Right cardiac atrium (tissue), 5 donors: ENCODE results near the gene ZNF605. TPM values are rescaled to one million over a fixed set of nuclear protein-coding genes. Genes with fewer than 3 reads are reported as not detected.
"Not testable (repeated sequence)": the region's sequence is repeated elsewhere in the genome, so short reads cannot be mapped to it uniquely, and the experiment has no call there.

Experiments used
- ATAC-seq, 2 donors: fragments of 200-7000 bp; cut with Tn5 transposase; one replicate each; pipeline versions ENCODE4 v1.8.0 to v1.9.1; 2020; ENCODE audit warnings: moderate library complexity in 2 of 2, mild to moderate bottlenecking in 1 of 2
- DNase-seq, 3 donors: peaks; one replicate each; pipeline ENCODE4 v3.0.0-alpha.2; 2020
- H3K27ac ChIP-seq: one replicate; pipeline ENCODE4 v1.5.1; 2013; ENCODE audit warnings: mild to moderate bottlenecking, low read length, control low read depth, moderate library complexity
- H3K27me3 ChIP-seq: one replicate; pipeline ENCODE4 v1.6.1; 2013; ENCODE audit not compliant: control insufficient read depth, insufficient read depth
- H3K4me1 ChIP-seq: one replicate; pipeline ENCODE4 v1.6.1; 2013; ENCODE audit warnings: low read length; ENCODE audit not compliant: control insufficient read depth, insufficient read depth
- H3K4me3 ChIP-seq: one replicate; pipeline ENCODE4 v1.5.1; 2013; ENCODE audit warnings: low read length, control low read depth
- H3K9me3 ChIP-seq: one replicate; pipeline ENCODE4 v1.6.1; 2013; ENCODE audit warnings: low read length; ENCODE audit not compliant: control insufficient read depth
- WGBS: extraction: QIAGEN DNeasy Blood & Tissue Kit; methylation state at CpG from one replicate; pipeline ENCODE4 v1.1.7; 2013; 5-methylcytosine and 5-hydroxymethylcytosine counted together
- intact Hi-C, 4 donors: fragments of 100-400 bp; cut with DNase I; formaldehyde crosslinking; loops; one replicate each; pipeline versions ENCODE4 v1.11.0 to v1.14.0; 2022 to 2023
- polyA plus RNA-seq: library from polyadenylated mRNA; stranded (reverse); fragments of 200-250 nt; gene quantifications from one replicate; pipeline ENCODE4 v1.2.3, GENCODE V29; 2013
- total RNA-seq, 4 donors: library from RNA; stranded (reverse); fragmentation: NEBNext Ultra II Directional; extraction: Animal tissue kit (Norgen Biotek cat#: 25700); gene quantifications; one replicate each; pipeline ENCODE4 v1.2.1, GENCODE V29; 2021
- donor health status: healthy with polysubstance abuse.
- donor health status: DM: no; HTN: yes; CAD: no.
- donor health status: DM: no; HTN: no; CAD: no.
- donor health status: DM: no; HTN: yes; CAD: no; lungs with severe emphysema.
- donor health status: DM: yes; HTN: yes; CAD: no.

ZNF605 gene
- total and polyA plus RNA-seq, 5 donors, result 6.5 to 17.4 (median 14.1) TPM

GRCh38 chr12:132948146-132949066 lies 7.7 kb downstream of the ZNF605 start:
- DNase-seq (no peak), ATAC-seq (no peak)
- Histone ChIP-seq H3K9me3 (peaks cover 17% of the 10 kb centered on the region), H3K27me3 (no peaks in the 10 kb centered on the region), H3K27ac (no peak overlapping the region), H3K4me1 (no peaks in the 10 kb centered on the region), H3K4me3 (no peak overlapping the region)
- intact Hi-C loops, result no loop called here
- WGBS, result 94% methylated on average over 29 of the region's 29 CpGs

DNA sequence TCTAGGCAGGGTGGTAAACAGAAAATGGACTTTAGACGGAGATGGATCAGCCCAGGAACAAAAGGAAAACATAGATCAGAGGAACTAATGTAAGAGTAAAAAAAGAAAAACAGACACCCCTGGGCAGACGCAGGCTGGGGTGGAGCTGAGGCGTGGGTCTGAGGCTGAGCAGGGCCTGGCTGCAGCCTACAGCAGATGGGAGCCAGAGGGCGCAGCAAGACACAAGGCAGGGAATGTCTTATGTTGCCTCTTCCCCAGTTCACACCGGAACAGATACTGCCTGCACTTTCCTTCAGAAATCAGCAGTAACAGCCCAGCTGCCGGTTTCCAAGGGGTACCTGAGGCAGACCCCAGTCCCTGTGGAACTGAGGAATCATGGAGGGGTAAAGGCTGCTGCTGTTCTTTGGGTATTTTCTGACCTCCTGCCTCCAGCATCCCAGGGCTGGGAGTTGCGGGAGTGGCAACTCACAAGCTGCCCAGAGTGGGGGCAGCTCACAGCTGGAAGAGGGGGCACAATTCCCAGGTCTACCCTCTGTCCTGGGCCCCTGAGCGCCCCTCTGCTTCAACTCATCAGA lies 9.8 kb downstream of the ZNF605 start:
- Histone ChIP-seq H3K4me1 (no peaks in the 10 kb centered on the region), H3K27me3 (no peaks in the 10 kb centered on the region), H3K27ac (no peak overlapping the region), H3K9me3 (peaks cover 22% of the 10 kb centered on the region), H3K4me3 (no peak overlapping the region)
- ATAC-seq (no peak), DNase-seq (no peak)
- WGBS, result 98% methylated on average over 8 of the region's 8 CpGs
- intact Hi-C loops, result no loop called here

DNA sequence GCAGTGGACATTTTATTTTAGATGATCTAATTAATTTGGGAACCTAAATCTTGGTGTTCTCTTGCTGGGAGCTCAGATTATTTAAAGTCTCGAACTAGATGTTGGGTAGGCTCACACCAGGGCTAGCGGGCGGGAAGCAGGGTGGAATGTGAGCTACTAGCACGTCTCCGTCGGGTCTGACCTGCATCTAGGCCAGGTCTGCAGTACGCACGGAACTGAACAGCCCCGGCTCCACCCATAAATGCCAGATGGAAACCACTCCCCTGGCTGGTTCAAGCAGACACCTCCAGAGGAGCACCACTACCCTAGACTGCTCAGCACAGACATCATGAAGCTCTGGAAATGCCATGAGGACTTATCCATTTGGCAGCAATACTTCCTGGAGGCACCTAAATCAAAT lies 10.3 kb downstream of the ZNF605 start:
- intact Hi-C loops, result no loop called here
- H3K4me1 ChIP-seq, result no peaks in the 10 kb centered on the region
- no peak for DNase-seq
- 98% methylated on average over 9 of the region's 9 CpGs for WGBS
- no peak for ATAC-seq
- H3K4me3 ChIP-seq, result no peak overlapping the region
- peaks cover 25% of the 10 kb centered on the region for H3K9me3 ChIP-seq
- H3K27ac ChIP-seq, result no peak overlapping the region
- no peaks in the 10 kb centered on the region for H3K27me3 ChIP-seq

DNA sequence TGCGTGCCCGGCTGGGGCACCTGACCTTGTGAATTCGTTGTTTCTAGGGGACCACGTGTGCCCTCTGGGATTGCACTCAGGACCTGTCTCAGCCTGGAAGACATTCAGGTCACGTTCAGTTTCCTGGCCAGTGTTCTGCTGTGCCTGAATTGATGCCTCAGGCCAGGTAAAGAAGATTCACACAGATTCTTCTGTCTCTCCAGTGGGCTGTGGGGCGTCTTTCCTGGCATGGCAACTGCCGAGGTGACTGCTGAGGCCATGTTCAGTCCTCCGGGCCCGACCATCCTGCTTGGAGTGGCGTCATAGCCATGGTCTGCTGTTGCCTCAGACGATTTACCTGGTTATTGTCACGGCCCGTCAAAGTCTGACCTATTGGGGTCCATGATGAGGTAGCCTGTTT lies 13.5 kb downstream of the ZNF605 start:
- Histone ChIP-seq H3K4me3 (no peak overlapping the region), H3K27me3 (no peaks in the 10 kb centered on the region), H3K27ac (no peak overlapping the region), H3K4me1 (no peaks in the 10 kb centered on the region), H3K9me3 (peaks cover 18% of the 10 kb centered on the region)
- ATAC-seq (no peak), DNase-seq (no peak)
- intact Hi-C loops, result no loop called here
- WGBS, result over 99% methylated on average over 13 of the region's 13 CpGs

DNA sequence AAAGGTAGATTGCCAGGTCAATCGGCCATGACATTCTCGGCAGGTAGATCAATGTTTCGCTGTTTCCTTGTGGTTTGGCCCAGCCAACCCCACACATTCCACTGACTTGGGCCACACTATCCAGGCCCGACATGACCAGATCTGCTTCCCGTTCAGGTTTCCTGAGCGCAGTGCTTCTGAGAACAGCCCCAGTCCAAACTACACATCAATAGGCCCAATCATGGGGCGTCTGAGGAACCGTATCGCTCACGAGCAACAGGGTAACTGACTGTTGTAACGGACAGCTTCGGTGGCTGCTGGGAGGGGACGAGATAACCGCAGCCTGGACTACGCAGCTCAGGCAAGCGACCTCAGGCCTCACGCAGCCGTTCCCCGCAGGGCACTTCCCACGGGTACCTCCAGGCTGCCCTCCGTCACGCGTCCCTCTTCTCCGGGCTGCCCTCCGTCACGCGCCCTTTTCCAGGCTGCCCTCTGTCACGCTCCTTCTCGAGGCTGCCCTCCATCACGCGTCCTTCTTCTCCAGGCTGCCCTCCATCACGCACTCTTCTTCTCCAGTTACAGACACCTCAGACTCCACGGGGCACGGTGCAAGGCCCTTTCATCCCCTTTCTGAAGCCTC lies 14.7 kb downstream of the ZNF605 start:
- Histone ChIP-seq H3K4me1 (no peaks in the 10 kb centered on the region), H3K4me3 (no peak overlapping the region), H3K27ac (no peak overlapping the region), H3K9me3 (peaks cover 16% of the 10 kb centered on the region), H3K27me3 (no peaks in the 10 kb centered on the region)
- intact Hi-C loops, result no loop called here
- DNase-seq (no peak), ATAC-seq (peak in 1 of 2 donors; percentile 36)
- 99% methylated on average over 34 of the region's 34 CpGs for WGBS

DNA sequence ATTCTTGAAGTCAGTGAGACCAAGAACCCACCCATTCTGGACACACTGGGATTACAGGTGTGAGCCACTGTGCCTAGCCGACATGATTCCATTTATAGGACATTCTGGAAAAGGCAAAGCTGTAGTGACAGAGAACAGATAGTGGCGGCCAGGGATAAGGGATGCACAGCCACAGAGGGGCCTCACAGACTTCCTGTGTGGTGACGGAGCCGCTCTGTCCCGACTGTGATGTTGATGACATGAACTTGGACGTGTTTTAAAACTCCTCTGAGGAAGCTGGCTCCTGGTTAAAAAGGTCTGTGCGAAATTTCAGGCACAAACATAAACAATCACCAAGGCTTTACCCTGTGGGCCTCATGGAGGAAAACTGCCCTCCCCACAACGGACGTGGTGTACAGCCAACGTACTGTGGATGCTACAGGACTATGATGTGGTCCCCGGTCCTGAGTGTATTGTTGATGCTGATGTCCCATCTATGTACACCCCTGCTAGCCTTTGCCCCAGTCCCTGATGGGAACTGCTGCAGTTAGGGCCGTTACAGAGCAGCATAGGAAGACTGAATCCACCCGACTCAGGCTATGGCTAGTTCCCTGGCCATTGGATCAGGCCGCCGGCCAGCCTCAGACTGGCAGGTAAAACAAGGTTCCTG lies 15.9 kb downstream of the ZNF605 start:
- H3K27me3 ChIP-seq, result no peaks in the 10 kb centered on the region
- H3K4me3 ChIP-seq, result no peak overlapping the region
- no peak overlapping the region for H3K27ac ChIP-seq
- DNase-seq (no peak), ATAC-seq (peak; percentile 19 to 26)
- intact Hi-C loops, result no loop called here
- no peaks in the 10 kb centered on the region for H3K4me1 ChIP-seq
- peaks cover 13% of the 10 kb centered on the region for H3K9me3 ChIP-seq
- 93% methylated on average over 15 of the region's 15 CpGs for WGBS

GRCh38 chr12:132938807-132939206 lies 17.3 kb downstream of the ZNF605 start:
- H3K9me3 ChIP-seq, result peaks cover 14% of the 10 kb centered on the region
- WGBS, result 95% methylated on average over 25 of the region's 25 CpGs
- H3K27ac ChIP-seq, H3K4me3 ChIP-seq, intact Hi-C loops, ATAC-seq, H3K27me3 ChIP-seq, H3K4me1 ChIP-seq, DNase-seq: not testable (repeated sequence)

GRCh38 chr12:132937476-132937875 lies 18.6 kb downstream of the ZNF605 start:
- DNase-seq (no peak), ATAC-seq (no peak)
- Histone ChIP-seq H3K4me1 (no peaks in the 10 kb centered on the region), H3K27me3 (no peaks in the 10 kb centered on the region), H3K4me3 (no peak overlapping the region), H3K27ac (no peak overlapping the region), H3K9me3 (peaks cover 11% of the 10 kb centered on the region)
- WGBS, result 96% methylated on average over 2 of the region's 2 CpGs
- intact Hi-C loops, result no loop called here

- 98% methylated on average over 8 of the region's 8 CpGs for WGBS
- H3K4me3 ChIP-seq, H3K27me3 ChIP-seq, H3K4me1 ChIP-seq, intact Hi-C loops, H3K27ac ChIP-seq, ATAC-seq, DNase-seq: not testable (repeated sequence)
- peaks cover 11% of the 10 kb centered on the region for H3K9me3 ChIP-seq
These were observed 19.2 kb downstream of the ZNF605 start for GRCh38 chr12:132936921-132937320.

DNA sequence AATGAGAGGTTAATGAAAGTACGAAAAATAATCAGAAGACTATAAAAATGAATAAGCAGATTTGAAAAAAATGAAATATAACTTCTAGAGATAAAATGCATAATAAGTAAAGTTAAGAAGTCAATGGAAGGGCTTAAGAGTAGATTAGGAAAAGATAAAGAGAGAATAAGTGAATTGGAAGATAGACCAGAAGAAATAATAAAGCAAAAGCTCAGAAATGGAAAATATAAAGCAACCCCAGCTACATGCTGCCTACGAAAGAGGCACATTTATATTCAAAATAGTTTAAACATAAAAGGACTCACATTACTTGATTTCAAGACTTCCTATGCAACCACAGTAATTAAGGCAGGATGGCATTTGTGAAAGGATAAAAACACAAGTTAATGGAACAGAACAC lies 19.9 kb downstream of the ZNF605 start:
- no peak overlapping the region for H3K4me3 ChIP-seq
- DNase-seq (no peak), ATAC-seq (no peak)
- intact Hi-C loops, result no loop called here
- H3K9me3 ChIP-seq, result peaks cover 9% of the 10 kb centered on the region
- WGBS, result 97% methylated on average over 2 of the region's 2 CpGs
- H3K4me1 ChIP-seq, result no peaks in the 10 kb centered on the region
- H3K27ac ChIP-seq, result no peak overlapping the region
- no peaks in the 10 kb centered on the region for H3K27me3 ChIP-seq

DNA sequence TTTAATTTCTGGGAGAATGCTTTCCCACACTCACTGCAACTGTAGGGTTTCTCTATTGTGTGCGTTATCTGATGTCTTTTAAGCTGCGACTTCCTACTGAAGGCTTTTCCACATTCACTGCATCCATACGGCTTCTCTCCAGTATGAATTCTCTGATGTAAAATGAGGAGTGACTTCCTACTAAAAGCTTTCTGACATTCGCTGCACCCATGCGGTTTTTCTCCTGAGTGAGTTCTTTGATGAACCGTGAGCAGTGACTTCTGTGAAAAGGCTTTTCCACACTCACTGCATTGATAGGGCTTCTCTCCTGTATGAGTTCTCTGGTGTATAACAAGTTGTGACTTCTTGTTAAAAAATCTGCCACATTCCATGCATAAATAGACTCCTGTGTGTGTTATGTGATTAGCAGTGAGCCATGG lies 29.7 kb downstream of the ZNF605 start:
- ATAC-seq (no peak), DNase-seq (no peak)
- H3K4me1 ChIP-seq, result no peaks in the 10 kb centered on the region
- peak overlapping the region; percentile 20 for H3K4me3 ChIP-seq
- H3K27me3 ChIP-seq, result no peaks in the 10 kb centered on the region
- no peak overlapping the region for H3K27ac ChIP-seq
- H3K9me3 ChIP-seq, result peaks cover 43% of the 10 kb centered on the region
- intact Hi-C loops, result no loop called here
- 98% methylated on average over 6 of the region's 6 CpGs for WGBS
